NCI-H345 (cell line): ENCODE data around the gene VAMP4.

ENCODE experiments used
- DNase-seq: peaks from one replicate; lab custom pipeline; 2025; lab: John Stamatoyannopoulos, UW

VAMP4 gene

GRCh38 chr1:171741872-171742576 is at the start of gene VAMP4:
VAMP4 (minus strand) TSS chr1:171742065; CDS start chr1:171738414, 3,651 bp downstream.
- peak; percentile 87 for DNase-seq

GRCh38 chr1:171790318-171790717 is 48.5 kb upstream of the VAMP4 start:
- DNase-seq: no peak

GRCh38 chr1:171788696-171789095 is 46.8 kb upstream of the VAMP4 start:
- no peak for DNase-seq

- no peak for DNase-seq
Observed at GRCh38 chr1:171787686-171788480, 46.0 kb upstream of the VAMP4 start.

- no peak for DNase-seq
Observed at GRCh38 chr1:171786534-171786933, 44.7 kb upstream of the VAMP4 start.

- DNase-seq: no peak
Observed at GRCh38 chr1:171785766-171786165, 43.9 kb upstream of the VAMP4 start.

GRCh38 chr1:171784784-171785183 is 42.9 kb upstream of the VAMP4 start:
- DNase-seq: no peak

- no peak for DNase-seq
Observed at GRCh38 chr1:171783816-171784530, 42.1 kb upstream of the VAMP4 start.

GRCh38 chr1:171781176-171781875 is 39.5 kb upstream of the VAMP4 start, which contains the start of gene METTL13:
METTL13 (plus strand) TSS chr1:171781660; CDS start chr1:171781968, 308 bp downstream.
- peak; percentile 99 for DNase-seq

- DNase-seq: no peak
Observed at GRCh38 chr1:171780583-171781175, 38.8 kb upstream of the VAMP4 start.

GRCh38 chr1:171772312-171772711 is 30.4 kb upstream of the VAMP4 start:
- no peak for DNase-seq

- no peak for DNase-seq
Observed at GRCh38 chr1:171769754-171770153, 27.9 kb upstream of the VAMP4 start.

- DNase-seq: no peak
Observed at GRCh38 chr1:171769171-171769570, 27.3 kb upstream of the VAMP4 start.

- DNase-seq: no peak
Observed at GRCh38 chr1:171763764-171764163, 21.9 kb upstream of the VAMP4 start.

- DNase-seq: no peak
Observed at GRCh38 chr1:171762143-171762563, 20.3 kb upstream of the VAMP4 start.

- DNase-seq: no peak
Observed at GRCh38 chr1:171758011-171758410, 16.1 kb upstream of the VAMP4 start.

GRCh38 chr1:171756856-171757255 is 15.0 kb upstream of the VAMP4 start:
- no peak for DNase-seq

GRCh38 chr1:171754971-171755370 is 13.1 kb upstream of the VAMP4 start:
- DNase-seq: no peak

GRCh38 chr1:171754353-171754705 is 12.5 kb upstream of the VAMP4 start:
- no peak for DNase-seq

- DNase-seq: no peak
Observed at GRCh38 chr1:171753685-171754352, 12.0 kb upstream of the VAMP4 start.

GRCh38 chr1:171753182-171753581 is 11.3 kb upstream of the VAMP4 start:
- no peak for DNase-seq
